ENCODE measurements around the gene FANCF. TPM values are rescaled to one million over a fixed set of nuclear protein-coding genes. Genes with fewer than 3 reads are reported as not detected.

FANCF gene
- 4.6 and 6.3 TPM in 2 replicates for total RNA-seq (2014; rRNA removed; shearing (Covaris generic))

GRCh38 chr11:22625448-22626287 lies at the start of gene FANCF:
TSS of gene FANCF (minus strand) at chr11:22625823. CDS start at chr11:22625810, 13 bp downstream.

GRCh38 chr11:22666325-22666687 lies 40.7 kb upstream of the FANCF start, which contains the start of gene GAS2:
TSS of gene GAS2 (plus strand) at chr11:22666611. CDS start at chr11:22674870, 8,259 bp downstream.

Other genes starting within 250 kb of the FANCF start
- gene GAS2, start 40.8 kb upstream of the FANCF start, total RNA-seq (2014; rRNA removed; shearing (Covaris generic)) = 1.2 and 1.7 TPM in 2 replicates
- gene SVIP, start 204.0 kb upstream of the FANCF start, total RNA-seq (2014; rRNA removed; shearing (Covaris generic)) = 9.7 and 18.3 TPM in 2 replicates
- not detected in 2 replicates for gene CCDC179, start 234.7 kb upstream of the FANCF start, total RNA-seq (2014; rRNA removed; shearing (Covaris generic))

Data from A375 (cell line).